ENCODE data around the gene IFNAR1.
"Not testable (repeated sequence)": the region's sequence is repeated elsewhere in the genome, so short reads cannot be mapped to it uniquely, and the experiment has no call there.

DNA sequence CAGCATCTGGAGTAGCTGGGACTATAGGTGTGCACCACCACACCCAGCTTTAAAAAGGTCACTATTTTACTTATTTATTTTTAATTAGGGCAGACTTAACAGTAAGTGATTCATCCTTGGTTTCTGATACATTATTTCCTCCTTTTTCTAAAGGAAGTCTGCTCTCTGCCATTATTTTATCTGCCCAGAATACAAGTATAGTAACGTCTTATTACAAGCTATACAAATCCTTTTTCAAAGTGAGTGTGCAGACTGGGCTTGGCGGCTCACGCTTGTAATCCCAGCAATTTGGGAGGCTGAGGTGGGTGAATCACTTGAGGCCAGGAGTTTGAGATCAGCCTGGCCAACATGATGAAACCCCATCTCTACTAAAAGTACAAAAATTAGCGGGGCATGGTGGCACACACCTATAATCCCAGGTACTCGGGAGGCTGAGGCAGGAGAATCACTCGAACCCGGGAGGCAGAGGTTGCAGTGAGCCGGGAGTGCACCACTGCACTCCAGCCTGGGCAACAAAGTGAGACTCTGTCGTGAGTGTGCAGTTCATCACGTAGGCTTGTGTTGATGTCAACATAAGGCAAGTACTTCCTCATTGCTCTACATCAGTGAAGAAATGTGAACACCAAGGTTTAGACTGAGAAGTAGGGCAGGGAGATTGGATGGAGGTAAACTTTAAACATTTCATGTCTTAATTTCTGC lies 39.3 kb downstream of the IFNAR1 start:
- TF ChIP-seq EZH2 (IDR thresholded peaks at IDR 0.05; ENCODE audit: insufficient read depth, poor library complexity, severe bottlenecking); EZH2phosphoT487 (IDR thresholded peaks at IDR 0.05; ENCODE audit: insufficient read depth, low read depth): not testable (repeated sequence)
